HG02870 (cell line): ENCODE results near the gene OTOP3.

Source experiments
- ATAC-seq: cut with Tn5 transposase; IDR thresholded peaks from one replicate; pipeline ENCODE4 v1.9.1; 2021; ENCODE audit warnings: mild to moderate bottlenecking, moderate library complexity; ENCODE audit not compliant: unreplicated experiment

The OTOP3 gene

GRCh38 chr17:74938194-74938950 is 2.7 kb downstream of the OTOP3 start:
- no peak for ATAC-seq

DNA sequence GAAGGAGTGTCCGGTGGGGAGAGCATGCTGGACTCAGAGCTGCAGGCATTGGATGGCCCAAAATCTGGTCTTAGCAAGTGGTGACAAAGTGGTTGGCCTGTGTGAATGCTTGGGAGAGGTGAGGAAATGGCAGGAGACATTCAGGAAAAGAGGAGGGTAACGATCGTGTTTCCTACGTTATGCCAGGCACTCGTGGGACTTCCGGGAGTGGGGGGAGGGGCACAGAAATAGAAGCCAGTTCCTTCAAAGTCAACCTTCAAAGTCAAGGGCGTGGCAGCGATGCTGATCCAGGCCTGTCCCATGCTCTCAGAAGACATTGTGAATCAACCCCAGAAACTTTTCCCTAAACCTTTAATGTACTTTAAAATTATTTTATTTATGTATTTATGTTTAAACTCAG is 3.8 kb downstream of the OTOP3 start:
- no peak for ATAC-seq

DNA sequence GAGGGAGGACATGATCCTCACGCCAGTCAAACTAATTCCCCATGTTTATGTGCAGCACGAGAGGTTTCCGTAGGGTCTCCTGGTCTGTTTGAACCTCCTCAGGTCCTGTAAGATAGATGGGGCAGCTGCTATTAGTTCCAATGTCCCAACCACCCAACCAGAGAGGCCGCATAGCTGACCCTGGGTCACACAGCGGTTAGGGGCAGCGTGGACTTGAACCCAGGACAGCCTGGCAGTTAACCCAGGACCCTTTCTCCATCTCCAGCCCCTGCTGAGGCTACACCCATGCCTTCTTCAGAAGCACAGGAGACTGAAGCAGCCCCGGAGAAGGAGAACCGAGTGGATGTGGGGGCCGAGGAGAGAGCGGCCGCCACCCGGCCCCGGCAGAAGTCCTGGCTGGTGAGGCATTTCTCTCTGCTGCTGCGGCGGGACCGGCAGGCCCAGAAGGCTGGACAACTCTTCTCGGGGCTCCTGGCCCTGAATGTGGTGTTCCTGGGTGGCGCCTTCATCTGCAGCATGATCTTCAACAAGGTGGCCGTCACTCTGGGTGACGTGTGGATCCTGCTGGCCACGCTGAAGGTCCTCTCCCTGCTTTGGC is 5.5 kb downstream of the OTOP3 start:
- ATAC-seq: no peak

GRCh38 chr17:74943808-74944522 is 8.3 kb downstream of the OTOP3 start:
- ATAC-seq: no peak

DNA sequence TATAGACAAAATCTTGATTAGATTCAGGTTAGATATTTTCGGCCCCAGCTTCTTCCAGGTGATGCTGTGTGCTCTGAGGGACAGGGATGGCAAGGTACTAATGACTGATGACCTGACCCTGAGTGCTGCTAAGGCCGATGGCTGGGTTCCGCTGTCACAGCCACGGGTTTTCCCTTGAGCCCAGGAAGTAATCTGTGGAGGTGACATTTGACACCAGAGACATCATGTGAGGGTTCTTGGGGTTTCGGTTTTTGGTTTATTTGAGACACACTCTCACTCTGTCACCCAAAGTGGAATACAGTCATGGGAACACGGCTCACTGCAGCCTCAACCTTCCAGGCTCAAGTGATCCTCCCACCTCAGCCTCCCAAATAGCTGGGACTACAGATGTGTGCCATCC is 9.8 kb downstream of the OTOP3 start:
- ATAC-seq: peak; percentile 68

DNA sequence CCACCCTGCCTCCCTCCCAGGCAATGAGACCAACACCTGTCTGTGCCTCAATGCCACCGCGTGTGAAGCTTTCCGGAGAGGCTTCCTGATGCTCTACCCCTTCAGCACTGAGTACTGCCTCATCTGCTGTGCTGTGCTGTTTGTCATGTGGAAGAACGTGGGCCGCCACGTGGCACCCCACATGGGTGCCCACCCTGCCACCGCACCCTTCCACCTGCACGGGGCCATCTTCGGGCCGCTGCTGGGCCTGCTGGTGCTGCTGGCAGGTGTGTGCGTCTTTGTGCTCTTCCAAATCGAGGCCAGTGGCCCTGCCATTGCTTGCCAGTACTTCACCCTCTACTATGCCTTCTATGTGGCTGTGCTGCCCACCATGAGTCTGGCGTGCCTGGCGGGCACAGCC is 10.9 kb downstream of the OTOP3 start:
- ATAC-seq: no peak

DNA sequence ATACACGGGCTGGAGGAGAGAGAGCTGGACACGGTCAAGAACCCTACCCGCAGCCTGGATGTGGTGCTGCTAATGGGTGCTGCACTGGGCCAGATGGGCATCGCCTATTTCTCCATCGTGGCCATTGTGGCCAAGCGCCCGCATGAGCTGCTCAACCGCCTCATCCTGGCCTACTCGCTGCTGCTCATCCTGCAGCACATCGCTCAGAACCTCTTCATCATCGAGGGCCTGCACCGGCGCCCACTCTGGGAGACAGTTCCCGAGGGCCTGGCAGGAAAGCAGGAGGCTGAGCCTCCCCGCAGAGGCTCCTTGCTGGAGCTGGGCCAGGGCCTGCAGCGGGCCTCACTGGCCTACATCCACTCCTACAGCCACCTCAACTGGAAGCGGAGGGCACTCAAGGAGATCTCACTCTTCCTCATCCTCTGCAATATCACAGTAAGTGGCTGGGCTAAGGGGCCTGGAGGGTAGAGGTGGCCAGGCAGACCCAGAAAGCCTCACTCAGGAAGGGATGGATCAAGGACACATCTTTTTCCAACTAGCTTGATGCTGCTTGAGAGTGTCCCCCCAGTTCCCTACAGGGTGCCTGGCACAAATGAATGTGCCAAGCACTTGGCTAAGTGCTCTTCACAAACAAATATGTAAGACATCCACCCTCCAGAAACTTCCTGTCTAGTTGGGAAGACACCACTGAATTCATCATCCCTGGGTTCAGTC is 11.5 kb downstream of the OTOP3 start:
- ATAC-seq: no peak

- no peak for ATAC-seq
Measured at GRCh38 chr17:74949455-74950115, 13.9 kb downstream of the OTOP3 start.

- ATAC-seq: no peak
Measured at GRCh38 chr17:74950207-74950606, 14.5 kb downstream of the OTOP3 start.

DNA sequence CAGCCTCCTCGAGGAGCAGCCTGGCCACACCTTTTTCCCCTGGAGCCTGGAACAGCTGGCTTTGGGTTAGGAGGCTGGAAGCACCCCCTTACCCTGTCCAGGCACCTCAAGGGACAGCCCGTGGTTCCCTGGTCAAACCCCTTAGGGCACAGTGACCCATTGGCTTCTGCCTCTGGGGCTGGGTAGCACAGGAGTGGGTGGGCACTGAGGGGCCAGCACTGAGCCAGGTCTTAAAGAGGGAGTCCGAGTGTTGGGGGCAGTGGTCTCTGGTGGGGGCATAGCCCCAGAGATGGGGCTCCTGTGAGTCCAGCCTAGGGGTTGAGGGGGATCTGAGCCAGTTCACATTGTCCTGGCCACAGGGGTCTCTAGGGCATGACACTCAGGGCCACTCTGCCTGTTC is 15.4 kb downstream of the OTOP3 start:
- ATAC-seq: no peak

DNA sequence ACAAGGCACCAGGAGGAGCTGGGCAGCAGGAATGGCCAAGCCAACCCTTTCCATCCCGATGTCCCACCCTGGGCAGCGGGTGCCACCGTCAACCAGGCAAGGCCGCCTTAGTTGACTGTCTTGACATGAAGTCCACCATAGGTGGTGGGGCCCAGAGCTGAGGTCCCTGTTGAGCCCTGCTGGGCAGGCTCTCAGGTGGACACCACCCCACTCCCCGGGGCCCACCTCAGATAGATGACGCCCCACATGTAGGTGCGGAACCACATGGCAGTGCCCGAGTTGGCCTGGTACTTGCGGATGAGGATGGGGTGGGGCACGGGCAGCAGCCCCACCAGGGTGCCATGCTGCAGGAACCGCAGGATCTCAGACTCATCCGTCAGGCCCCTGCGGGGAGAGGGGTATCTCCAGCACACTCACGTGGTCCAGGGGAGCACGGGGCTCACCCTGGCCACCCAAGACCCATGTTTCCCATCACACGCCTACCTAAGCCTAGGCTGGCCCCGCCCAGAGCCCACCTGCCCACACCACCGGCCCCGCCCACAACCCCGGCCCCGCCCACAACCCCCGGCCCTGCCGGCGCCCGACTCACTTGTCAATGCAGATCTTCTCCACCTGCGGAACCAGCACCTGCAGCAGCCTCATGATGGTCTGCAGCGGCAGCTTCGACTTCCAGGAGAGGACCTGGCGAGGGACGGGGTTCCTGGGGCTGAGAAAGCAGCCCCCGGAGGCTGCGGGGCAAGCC is 16.2 kb downstream of the OTOP3 start:
- no peak for ATAC-seq

DNA sequence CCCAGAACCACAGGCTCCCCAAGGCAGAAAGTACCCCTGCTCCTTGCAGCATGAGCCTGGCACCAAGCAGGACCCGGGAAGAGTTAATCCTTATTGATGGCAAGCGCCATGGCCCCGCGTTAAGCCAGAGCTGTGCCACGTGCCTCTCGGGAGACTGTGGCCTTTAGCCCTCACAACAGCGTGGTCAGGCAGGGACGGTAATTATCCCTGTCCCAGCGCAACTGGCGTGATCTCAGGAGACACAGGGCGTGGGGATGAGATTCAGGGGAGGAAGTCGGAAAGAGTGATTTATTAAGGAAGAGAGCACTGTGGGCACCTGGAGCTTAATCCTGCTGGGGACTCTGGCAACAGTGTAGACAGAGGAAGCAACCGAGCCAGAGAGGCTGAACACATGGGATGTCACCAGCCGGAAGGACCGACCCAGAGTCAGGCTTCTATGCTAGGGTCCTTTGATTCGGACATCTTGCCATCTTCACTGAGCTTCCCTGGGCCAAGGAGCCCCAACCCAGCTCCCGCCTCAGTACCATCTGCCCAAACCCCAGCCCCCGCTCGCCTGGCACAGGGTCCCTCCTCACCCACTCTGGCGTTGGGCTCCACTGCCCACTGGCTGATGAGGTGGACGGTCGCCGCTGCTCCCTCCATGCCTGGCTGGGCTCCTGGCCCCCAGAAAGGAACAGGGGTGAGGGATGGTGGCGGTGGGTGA is 16.9 kb downstream of the OTOP3 start:
- ATAC-seq: no peak

DNA sequence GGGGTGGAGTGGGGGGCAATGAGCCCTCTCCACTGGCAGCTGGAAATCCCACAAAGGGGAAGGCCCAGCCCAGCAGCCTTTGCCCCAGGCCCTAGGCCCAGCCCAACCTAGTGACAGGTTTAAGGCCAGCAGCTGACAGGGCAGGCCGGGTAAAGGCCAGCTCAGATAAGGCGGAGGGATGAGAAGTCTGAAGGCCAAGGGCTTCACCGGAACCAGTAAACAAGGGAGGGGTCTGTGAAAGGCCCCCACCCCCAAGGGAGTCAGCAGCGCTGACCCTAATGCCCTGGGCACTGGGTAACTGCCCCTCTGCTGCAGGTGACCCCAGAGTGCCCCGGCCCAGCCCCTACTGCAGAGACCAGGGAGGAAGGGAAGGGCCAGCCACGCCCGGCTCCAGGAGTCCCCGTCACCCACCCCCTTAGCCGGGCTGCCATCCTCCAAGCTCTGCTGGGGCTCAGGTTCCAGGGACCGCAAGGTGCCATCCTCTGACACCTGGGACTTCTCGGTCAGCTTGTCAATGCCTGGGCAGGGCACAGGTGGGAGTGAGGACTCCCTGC is 17.5 kb downstream of the OTOP3 start:
- ATAC-seq: no peak

DNA sequence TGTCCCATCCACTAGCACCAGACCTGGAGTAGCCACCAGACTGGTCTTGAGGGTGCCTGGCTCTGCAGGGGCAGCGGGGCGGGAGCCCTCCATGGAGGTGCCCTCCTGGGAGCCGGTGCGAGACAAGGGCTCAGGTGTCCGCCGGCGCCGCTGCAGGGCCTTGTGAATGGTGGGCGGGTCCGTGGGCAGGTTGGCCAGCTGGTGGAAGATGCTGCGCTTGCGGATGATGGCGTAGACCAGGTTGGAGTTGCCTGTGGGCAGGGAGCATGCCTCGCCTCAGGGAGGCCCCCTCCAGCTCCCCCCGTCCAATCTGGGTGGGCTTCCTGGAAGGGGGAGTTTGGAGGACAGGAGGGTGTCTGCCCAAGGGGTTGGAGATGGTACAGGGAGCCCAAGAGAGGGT is 18.4 kb downstream of the OTOP3 start:
- ATAC-seq: no peak

DNA sequence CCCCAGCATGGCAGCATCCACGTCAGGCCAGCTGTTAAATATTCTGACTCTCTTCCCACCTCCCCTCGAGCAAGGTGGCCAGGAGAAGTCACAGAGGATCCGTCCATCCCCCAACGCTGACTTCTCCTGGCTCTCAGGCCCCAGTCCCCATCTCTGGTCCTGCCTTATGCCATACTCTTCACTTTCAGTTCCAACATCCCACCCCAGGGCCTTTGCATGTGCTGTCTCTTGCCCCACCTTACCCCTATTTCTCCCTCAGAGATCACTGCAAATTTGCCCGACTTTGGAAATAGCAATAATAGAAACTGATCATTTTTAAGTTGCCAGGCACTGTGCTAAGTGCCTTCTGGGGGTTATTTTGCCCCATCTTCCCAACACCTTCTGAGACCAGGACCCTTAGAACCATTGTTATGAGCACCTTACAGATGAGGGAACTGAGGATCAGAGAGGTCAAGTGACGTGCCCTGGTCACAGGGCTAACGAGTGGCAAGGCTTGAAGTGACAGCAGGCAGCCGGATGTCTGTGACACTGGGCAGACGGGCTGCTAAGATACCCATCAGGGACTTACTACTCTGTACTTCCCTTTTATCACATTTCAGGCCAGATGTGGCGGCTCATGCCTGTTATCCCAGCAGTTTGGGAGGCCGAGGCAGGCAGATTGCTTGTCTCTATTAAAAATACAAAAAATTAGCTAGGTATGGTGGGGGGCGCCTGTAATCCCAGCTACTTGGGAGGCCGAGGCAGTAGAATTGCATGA is 19.1 kb downstream of the OTOP3 start:
- ATAC-seq: no peak

DNA sequence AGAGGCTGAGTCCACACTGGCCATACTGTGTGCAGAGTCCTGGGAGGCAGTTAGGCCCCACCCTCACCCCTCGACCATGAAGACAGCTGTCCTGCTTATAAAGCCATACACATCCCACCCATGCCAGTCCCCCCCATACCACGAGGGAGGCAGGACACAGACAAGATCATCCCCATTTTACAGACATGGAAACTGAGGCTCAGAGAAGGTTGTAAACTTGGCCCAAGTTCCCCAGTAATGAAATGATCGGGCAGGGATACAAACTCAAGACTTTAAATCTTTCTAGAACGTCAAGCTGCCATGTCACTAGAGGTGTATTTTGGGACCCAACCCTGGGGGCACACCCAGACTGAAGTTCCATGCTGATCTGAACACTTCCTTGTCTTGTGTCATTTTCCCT is 20.4 kb downstream of the OTOP3 start:
- no peak for ATAC-seq

- no peak for ATAC-seq
Measured at GRCh38 chr17:74957935-74958740, 22.4 kb downstream of the OTOP3 start.
